NCI-H1694 (cell line): ENCODE data around the gene ZBTB7C.
"Not testable (repeated sequence)": the region's sequence is repeated elsewhere in the genome, so short reads cannot be mapped to it uniquely, and the experiment has no call there.

ENCODE experiments used
- DNase-seq: peaks from one replicate; lab custom pipeline; 2025; lab: John Stamatoyannopoulos, UW

ZBTB7C gene

DNA sequence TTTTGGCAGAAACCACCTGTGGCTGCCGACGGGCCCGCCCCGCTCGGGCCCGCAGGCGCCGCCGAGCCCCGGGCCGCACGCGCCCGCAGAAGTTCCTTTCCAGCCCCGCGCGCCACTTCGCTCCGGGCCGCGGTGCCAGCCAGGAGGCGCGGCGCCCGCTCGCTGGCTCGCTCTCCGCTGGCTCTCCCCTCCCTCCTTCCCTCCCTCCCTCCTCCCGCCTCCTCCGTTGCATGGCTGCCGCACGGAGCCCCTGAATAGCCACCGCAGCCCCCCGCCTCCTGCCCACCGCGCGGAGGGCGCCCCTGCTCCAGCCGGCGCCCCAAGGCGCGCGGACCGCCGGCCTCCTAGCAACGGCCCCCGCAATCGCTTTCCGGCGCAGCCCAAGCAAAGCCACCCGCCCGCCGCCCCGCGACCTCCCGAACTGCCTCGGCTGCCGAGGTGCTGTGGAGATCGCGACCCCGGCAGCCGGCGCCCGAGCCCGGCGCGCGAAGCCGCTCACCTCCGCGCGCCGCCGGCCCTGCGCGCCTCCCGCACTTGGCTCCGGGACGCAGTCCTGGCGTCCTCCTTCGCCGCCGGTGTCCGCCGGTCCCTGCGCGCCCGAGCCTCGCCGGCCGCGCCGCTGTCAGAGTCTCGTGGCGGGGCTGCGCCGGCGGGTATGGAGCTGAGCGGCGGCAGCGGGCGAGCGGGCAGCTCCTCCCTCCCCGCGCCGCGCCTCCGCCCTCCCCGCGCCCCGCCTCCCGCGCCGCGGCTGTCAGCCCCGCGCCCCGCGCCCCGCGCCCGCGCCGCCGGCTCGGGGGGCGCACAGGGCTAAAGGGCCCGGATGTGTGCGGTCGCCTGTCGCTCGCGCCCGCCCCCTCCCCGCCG is at the start of gene ZBTB7C:
ZBTB7C (minus strand) TSS at position 657 of the 864 bp plus-strand sequence.
- DNase-seq, result no peak

- no peak for DNase-seq
Observed at GRCh38 chr18:48456838-48457237, 47.7 kb upstream of the ZBTB7C start.

GRCh38 chr18:48455555-48456478 is 46.6 kb upstream of the ZBTB7C start:
- DNase-seq, result no peak

DNA sequence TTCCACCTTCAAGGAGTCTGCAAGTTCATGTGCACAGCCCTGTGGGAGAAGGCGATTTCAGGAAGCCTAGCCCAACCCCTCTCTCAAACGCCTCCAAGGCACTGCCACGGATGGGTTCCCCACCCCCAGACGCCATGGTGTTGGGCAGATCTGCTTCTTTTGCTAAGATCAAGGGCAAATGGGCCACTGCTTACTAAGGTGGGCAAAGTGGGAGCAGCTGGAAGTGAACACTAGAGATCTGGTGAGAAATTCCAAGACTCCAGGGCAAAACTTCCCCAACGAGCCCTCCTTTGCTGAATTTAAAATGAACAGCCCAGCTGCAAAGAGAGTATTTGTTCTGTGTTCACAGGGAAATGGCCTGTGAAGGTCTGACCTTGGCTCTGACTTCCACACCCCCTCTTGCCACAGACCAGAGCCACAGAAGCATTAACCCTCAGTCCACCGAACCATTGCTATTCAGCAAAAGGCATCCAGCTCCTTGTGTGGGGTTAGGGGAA is 45.1 kb upstream of the ZBTB7C start:
- DNase-seq, result no peak

GRCh38 chr18:48453330-48454066 is 44.3 kb upstream of the ZBTB7C start:
- no peak for DNase-seq

DNA sequence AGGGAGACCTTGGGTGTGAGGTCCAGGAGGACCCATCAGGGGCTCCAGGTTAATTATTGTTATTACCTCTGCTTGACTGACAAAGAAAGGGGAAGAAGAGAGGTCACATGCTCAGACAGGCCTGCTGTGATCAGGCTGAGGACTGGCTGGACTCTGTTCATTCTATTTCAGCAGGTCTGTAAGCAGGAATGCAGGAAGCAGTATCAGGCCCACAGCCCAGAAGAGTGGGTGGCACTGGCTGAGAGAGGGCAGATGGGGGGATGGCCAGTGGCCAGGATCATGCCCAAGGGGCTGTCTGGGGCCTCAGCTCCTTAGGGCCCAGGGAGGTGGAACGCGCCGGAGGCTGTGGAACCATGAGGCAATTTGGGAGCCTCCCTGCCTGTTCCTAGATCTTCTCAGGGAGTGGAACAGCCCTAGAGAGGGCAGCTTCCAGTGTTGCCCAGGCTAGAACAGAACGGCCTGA is 43.7 kb upstream of the ZBTB7C start:
- DNase-seq, result no peak

DNA sequence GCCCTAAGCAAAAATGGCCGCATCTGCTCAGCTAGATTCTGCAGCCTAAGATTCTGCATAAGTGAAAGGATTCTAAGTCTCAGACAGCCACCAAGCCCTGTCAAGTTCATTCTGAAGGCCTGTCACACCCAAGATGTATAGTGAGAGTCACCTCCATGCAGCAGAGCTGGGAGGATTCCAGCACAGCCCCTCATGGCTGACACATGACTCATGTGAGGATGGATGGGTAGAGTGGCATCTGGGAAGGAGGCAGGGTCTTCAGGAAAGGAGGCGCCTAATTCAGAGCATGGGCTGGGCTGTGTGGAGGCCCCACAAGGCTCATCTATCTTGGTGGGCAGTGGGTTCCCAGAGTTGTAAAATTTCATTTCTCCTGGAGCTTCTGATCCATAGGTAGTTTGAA is 41.5 kb upstream of the ZBTB7C start:
- DNase-seq, result no peak

GRCh38 chr18:48446582-48447225 is 37.5 kb upstream of the ZBTB7C start:
- DNase-seq, result peak; percentile 48

- peak; percentile 73 for DNase-seq
Observed at GRCh38 chr18:48445540-48445939, 36.4 kb upstream of the ZBTB7C start.

- no peak for DNase-seq
Observed at GRCh38 chr18:48442761-48443160, 33.6 kb upstream of the ZBTB7C start.

- no peak for DNase-seq
Observed at GRCh38 chr18:48441405-48441881, 32.3 kb upstream of the ZBTB7C start.

DNA sequence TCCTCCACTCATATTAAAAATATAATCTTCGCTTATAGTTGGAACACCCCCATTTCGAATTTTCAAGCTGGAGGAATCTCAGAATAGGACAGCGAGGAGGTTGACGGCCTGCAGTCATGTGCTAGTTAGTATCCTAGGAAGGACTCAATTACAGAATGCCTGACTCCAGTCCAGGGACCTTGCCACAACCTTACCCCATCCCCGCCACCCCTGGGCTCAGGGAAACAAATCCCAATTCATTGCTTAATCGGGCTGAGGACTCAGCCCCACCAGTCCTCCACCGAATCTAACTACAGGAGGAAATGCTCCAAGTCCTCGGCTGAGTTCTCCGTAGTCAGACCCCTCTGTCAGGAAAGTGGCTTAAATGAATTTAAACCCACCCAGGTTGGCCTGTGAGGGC is 31.7 kb upstream of the ZBTB7C start:
- DNase-seq, result no peak

DNA sequence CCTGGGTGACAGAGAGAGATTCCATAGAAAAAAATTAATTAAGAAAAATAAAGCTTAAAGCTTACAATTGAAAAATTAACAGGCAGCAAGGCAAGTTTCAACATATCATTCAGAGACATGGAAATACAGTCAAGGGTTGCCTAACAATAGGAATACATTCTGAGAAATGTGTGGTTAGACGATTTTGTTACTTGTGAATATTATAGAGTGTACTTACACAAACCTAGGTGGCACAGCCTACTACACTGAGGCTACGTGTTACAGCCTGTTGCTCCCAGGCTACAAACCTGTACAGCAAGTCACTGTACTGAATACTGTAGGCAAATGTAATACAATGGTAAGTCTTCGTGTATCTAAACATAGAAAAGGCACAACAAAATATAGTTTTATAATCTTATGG is 27.7 kb upstream of the ZBTB7C start:
- no peak for DNase-seq

DNA sequence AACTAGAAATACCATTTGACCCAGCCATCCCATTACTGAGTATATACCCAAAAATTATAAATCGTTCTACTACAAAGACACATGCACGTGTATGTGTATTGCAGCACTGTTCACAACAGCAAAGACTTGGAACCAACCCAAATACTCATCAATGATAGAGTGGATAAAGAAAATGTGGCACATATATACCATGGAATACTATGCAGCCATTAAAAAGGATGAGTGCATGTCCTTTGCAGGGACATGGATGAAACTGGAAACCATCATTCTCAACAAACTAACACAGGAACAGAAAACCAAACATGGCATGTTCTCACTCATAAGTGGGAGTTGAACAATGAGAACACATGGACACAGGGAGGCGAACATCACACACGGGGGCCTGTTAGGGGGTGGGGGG is 25.2 kb upstream of the ZBTB7C start:
- DNase-seq, result not testable (repeated sequence)

- DNase-seq, result no peak
Observed at GRCh38 chr18:48433541-48433940, 24.4 kb upstream of the ZBTB7C start.

DNA sequence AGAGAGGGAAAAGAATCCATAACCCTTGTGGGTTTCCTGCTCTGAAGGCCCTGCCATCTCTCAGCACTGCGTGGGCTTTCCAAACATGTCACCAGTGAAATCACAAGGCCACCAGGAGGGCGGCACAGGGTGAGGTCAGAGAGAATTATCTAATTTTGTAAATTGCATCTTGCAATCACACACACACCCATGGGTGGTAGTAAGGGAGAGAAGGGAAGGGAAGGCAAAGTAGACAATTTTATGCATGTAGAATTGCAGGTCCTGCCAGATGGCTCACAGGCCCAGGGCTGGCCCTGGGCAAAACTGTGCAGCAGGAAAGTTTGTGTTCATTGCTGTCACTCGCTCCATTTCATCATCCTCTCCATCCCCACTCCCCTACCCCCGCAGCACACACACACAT is 21.0 kb upstream of the ZBTB7C start:
- no peak for DNase-seq

- DNase-seq, result no peak
Observed at GRCh38 chr18:48428475-48429177, 19.4 kb upstream of the ZBTB7C start.

DNA sequence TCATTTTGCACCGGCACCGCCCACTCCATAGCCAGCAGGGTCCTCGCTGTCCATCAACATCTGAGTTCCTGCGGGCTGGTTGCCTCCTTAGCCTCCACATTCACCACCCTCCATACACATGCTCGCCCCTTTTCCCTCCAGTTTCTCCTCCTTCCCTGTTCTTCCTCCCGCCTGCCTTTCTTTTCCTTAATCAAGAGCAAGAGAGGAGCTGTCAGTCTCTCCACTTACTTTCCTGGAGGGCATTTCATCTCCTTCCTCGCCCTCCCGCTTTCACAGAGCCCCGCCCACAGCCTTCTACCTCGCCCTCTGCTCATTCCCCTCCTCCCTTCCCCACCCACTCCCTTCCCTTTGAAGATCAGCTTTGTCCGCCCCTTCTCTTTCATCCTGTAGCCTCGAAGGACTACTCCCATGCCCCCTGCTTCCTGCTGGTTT is 13.8 kb upstream of the ZBTB7C start:
- DNase-seq, result no peak

GRCh38 chr18:48419277-48420022 is 10.3 kb upstream of the ZBTB7C start:
- DNase-seq, result no peak
